ENCODE measurements around the gene ADAMTS19. TPM values are rescaled to one million over a fixed set of nuclear protein-coding genes. Genes with fewer than 3 reads are reported as not detected.
"Not testable (repeated sequence)": the region's sequence is repeated elsewhere in the genome, so short reads cannot be mapped to it uniquely, and the experiment has no call there.

The ADAMTS19 gene
- polyA plus RNA-seq, 1 donor (not counting 4 experiments of a cell fraction or from before 2014, with no cell fraction given) = 0.08 TPM

DNA sequence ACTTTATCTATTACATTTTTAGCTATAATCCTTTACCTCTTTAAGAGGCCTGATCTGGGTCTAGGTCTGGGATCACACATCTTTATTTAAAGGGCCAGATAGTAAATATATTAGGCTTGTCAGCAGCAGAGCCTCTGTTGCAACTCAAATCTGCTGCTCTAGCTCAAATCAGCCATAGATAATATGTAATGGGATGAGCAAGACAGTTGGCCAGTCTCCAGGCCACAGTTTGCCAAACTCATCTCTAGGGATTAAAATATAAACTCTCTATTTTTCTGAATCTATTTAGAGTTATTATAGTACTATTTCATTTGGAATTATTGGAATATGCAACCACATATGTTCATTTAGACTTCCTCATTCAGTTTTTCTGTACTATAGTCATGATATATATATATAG, 171.9 kb downstream of the ADAMTS19 start:
- Histone ChIP-seq H3K9ac (ENCODE audit: control insufficient read depth, extremely low read depth, insufficient read depth, low read length) (no peak overlapping the region), H2AFZ (ENCODE audit: control insufficient read depth, low read length) (no peak overlapping the region), H3K36me3 (ENCODE audit: control insufficient read depth in 2 of 2, extremely low read depth in 1 of 2, insufficient read depth in 2 of 2, low read length in 2 of 2) (no peaks in the 10 kb centered on the region), H3K27me3 (ENCODE audit: control insufficient read depth, extremely low read depth, insufficient read depth, low read length) (no peaks in the 10 kb centered on the region), H3K4me3 (ENCODE audit: control insufficient read depth in 2 of 3, extremely low read depth in 1 of 3, insufficient read depth in 2 of 3, low read depth in 1 of 3, low read length in 3 of 3) (no peak overlapping the region), H3K27ac (ENCODE audit: control insufficient read depth, insufficient read depth, low read length) (no peak overlapping the region), H3K4me1 (ENCODE audit: control insufficient read depth, extremely low read depth, insufficient read depth, low read length) (no peaks in the 10 kb centered on the region), H3K79me2 (ENCODE audit: control insufficient read depth, insufficient read depth, low read length) (no peaks in the 10 kb centered on the region), H4K20me1 (ENCODE audit: control insufficient read depth, extremely low read depth, insufficient read depth, low read length) (no peaks in the 10 kb centered on the region), H3K9me1 (ENCODE audit: control insufficient read depth, extremely low read depth, insufficient read depth, low read length) (no peaks in the 10 kb centered on the region), H3K4me2 (ENCODE audit: control insufficient read depth, extremely low read depth, insufficient read depth, low read depth, low read length) (no peak overlapping the region), H3K9me3 (ENCODE audit: control insufficient read depth, low read depth, low read length) (no peaks in the 10 kb centered on the region)
- no peak for FAIRE-seq
- no peak for DNase-seq (ENCODE audit: low read depth, low spot score)
- TF ChIP-seq EZH2 (IDR thresholded peaks at IDR 0.05; ENCODE audit: low read length) = no peak
- TF ChIP-seq, protein P1, sequence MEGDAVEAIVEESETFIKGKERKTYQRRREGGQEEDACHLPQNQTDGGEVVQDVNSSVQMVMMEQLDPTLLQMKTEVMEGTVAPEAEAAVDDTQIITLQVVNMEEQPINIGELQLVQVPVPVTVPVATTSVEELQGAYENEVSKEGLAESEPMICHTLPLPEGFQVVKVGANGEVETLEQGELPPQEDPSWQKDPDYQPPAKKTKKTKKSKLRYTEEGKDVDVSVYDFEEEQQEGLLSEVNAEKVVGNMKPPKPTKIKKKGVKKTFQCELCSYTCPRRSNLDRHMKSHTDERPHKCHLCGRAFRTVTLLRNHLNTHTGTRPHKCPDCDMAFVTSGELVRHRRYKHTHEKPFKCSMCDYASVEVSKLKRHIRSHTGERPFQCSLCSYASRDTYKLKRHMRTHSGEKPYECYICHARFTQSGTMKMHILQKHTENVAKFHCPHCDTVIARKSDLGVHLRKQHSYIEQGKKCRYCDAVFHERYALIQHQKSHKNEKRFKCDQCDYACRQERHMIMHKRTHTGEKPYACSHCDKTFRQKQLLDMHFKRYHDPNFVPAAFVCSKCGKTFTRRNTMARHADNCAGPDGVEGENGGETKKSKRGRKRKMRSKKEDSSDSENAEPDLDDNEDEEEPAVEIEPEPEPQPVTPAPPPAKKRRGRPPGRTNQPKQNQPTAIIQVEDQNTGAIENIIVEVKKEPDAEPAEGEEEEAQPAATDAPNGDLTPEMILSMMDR (optimal IDR thresholded peaks at IDR 0.05 in 1 of 3, IDR thresholded peaks at IDR 0.05 in 1 of 3, conservative IDR thresholded peaks at IDR 0.05 in 1 of 3; ENCODE audit: extremely low read depth in 1 of 3, insufficient read depth in 2 of 3, low read length in 3 of 3) = no peak
- dilution Hi-C loops (cut with MboI; ENCODE audit: extremely low pct_ligation_motif_present, low sequenced_read_pairs) = no loop called here

- H3K27me3 ChIP-seq (ENCODE audit: control insufficient read depth, extremely low read depth, insufficient read depth, low read length); H4K20me1 ChIP-seq (ENCODE audit: control insufficient read depth, extremely low read depth, insufficient read depth, low read length); H3K4me3 ChIP-seq (ENCODE audit: control insufficient read depth in 2 of 3, extremely low read depth in 1 of 3, insufficient read depth in 2 of 3, low read depth in 1 of 3, low read length in 3 of 3); FAIRE-seq; H3K9me3 ChIP-seq (ENCODE audit: control insufficient read depth, low read depth, low read length); H3K36me3 ChIP-seq (ENCODE audit: control insufficient read depth in 2 of 2, extremely low read depth in 1 of 2, insufficient read depth in 2 of 2, low read length in 2 of 2); H3K4me1 ChIP-seq (ENCODE audit: control insufficient read depth, extremely low read depth, insufficient read depth, low read length); H3K79me2 ChIP-seq (ENCODE audit: control insufficient read depth, insufficient read depth, low read length); DNase-seq (ENCODE audit: low read depth, low spot score); H3K9me1 ChIP-seq (ENCODE audit: control insufficient read depth, extremely low read depth, insufficient read depth, low read length); H3K27ac ChIP-seq (ENCODE audit: control insufficient read depth, insufficient read depth, low read length); H2AFZ ChIP-seq (ENCODE audit: control insufficient read depth, low read length); H3K9ac ChIP-seq (ENCODE audit: control insufficient read depth, extremely low read depth, insufficient read depth, low read length); H3K4me2 ChIP-seq (ENCODE audit: control insufficient read depth, extremely low read depth, insufficient read depth, low read depth, low read length); dilution Hi-C loops (cut with MboI; ENCODE audit: extremely low pct_ligation_motif_present, low sequenced_read_pairs): not testable (repeated sequence)
Measured at GRCh38 chr5:129637501-129637900, 177.4 kb downstream of the ADAMTS19 start.

DNA sequence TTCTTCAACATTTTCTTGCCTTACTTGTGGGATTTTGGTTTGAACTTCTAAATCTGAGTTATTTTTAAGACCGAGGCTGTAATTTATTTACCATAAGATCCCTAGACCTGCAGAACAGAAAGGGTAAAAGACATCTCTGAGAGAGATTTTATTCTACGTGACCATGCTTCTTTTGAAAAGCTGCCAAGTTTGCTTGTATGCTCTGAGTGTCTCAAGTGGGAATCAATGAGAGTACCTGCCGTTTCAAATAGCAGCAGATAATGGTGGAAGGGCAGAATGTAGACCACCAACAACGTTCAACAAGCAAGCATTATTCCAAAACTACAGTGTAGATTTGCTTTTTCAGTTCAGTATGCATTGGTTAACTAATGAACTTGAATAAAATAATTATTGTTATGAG, 179.2 kb downstream of the ADAMTS19 start:
- H3K4me3 ChIP-seq (ENCODE audit: control insufficient read depth in 2 of 3, extremely low read depth in 1 of 3, insufficient read depth in 2 of 3, low read depth in 1 of 3, low read length in 3 of 3) = no peak overlapping the region
- FAIRE-seq = no peak
- dilution Hi-C loops (cut with MboI; ENCODE audit: extremely low pct_ligation_motif_present, low sequenced_read_pairs) = no loop called here

More for the DNA sequence above, 179.2 kb downstream of the ADAMTS19 start:
- no peaks in the 10 kb centered on the region for H3K9me3 ChIP-seq (ENCODE audit: control insufficient read depth, low read depth, low read length)
- H3K9me1 ChIP-seq (ENCODE audit: control insufficient read depth, extremely low read depth, insufficient read depth, low read length) = no peaks in the 10 kb centered on the region
- no peaks in the 10 kb centered on the region for H3K4me1 ChIP-seq (ENCODE audit: control insufficient read depth, extremely low read depth, insufficient read depth, low read length)
- H3K79me2 ChIP-seq (ENCODE audit: control insufficient read depth, insufficient read depth, low read length) = no peaks in the 10 kb centered on the region
- H3K9ac ChIP-seq (ENCODE audit: control insufficient read depth, extremely low read depth, insufficient read depth, low read length) = no peak overlapping the region
- H3K4me2 ChIP-seq (ENCODE audit: control insufficient read depth, extremely low read depth, insufficient read depth, low read depth, low read length) = no peak overlapping the region
- no peaks in the 10 kb centered on the region for H3K36me3 ChIP-seq (ENCODE audit: control insufficient read depth in 2 of 2, extremely low read depth in 1 of 2, insufficient read depth in 2 of 2, low read length in 2 of 2)
- no peak overlapping the region for H3K27ac ChIP-seq (ENCODE audit: control insufficient read depth, insufficient read depth, low read length)
- no peaks in the 10 kb centered on the region for H4K20me1 ChIP-seq (ENCODE audit: control insufficient read depth, extremely low read depth, insufficient read depth, low read length)
- no peaks in the 10 kb centered on the region for H3K27me3 ChIP-seq (ENCODE audit: control insufficient read depth, extremely low read depth, insufficient read depth, low read length)
- no peak for DNase-seq (ENCODE audit: low read depth, low spot score)
- no peak overlapping the region for H2AFZ ChIP-seq (ENCODE audit: control insufficient read depth, low read length)
- TF ChIP-seq, protein P1 (optimal IDR thresholded peaks at IDR 0.05 in 1 of 3, IDR thresholded peaks at IDR 0.05 in 1 of 3, conservative IDR thresholded peaks at IDR 0.05 in 1 of 3; ENCODE audit: extremely low read depth in 1 of 3, insufficient read depth in 2 of 3, low read length in 3 of 3) = no peak
- TF ChIP-seq EZH2 (IDR thresholded peaks at IDR 0.05; ENCODE audit: low read length) = no peak

All from keratinocyte (primary cell).